ENCODE data around the gene EEF1A2. TPM values are rescaled to one million over a fixed set of nuclear protein-coding genes. Genes with fewer than 3 reads are reported as not detected.

Gene EEF1A2
- total RNA-seq, 2 donors from 2014 or later, result 21.0 to 23.1 TPM

DNA sequence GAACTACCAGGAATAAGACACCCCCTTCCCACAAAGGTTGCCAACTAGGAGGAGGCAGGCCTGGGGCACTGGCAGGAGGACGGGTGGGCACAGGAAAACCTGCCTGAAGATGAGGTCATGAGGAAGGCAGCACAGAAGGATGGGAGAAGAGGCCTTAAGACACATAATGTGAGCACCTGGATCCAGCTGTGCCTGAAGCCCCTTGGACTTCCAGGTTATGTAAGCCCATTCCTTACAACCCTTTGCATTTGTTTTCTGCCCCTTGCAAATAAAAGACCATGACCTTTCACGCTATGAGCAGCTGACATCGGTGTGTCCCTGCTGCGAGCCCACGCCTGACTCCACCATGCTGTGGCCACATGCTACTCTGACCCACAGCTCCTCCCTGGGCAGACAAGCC is 49.9 kb downstream of the EEF1A2 start:
- intact Hi-C loops (cut with DNase I), result no loop called here
- 62 to 80% methylated on average over 3 to 5 of the region's 5 CpGs for WGBS, 2 donors
- Histone ChIP-seq H3K27me3 (peaks cover 0 to 4% of the 10 kb centered on the region in 2 donors), H3K4me3 (no peak overlapping the region), H3K9me3 (no peaks in the 10 kb centered on the region), H3K27ac (no peak overlapping the region), H3K36me3 (replicated peaks in 1 of 2; ENCODE audit: insufficient read depth in 1 of 2, low read depth in 2 of 2) (no peaks in the 10 kb centered on the region), H3K4me1 (no peaks in the 10 kb centered on the region)
- ATAC-seq (no peak), DNase-seq (no peak)
- TF ChIP-seq POLR2A (IDR thresholded peaks at IDR 0.05), result no peak
- TF ChIP-seq, protein P1, sequence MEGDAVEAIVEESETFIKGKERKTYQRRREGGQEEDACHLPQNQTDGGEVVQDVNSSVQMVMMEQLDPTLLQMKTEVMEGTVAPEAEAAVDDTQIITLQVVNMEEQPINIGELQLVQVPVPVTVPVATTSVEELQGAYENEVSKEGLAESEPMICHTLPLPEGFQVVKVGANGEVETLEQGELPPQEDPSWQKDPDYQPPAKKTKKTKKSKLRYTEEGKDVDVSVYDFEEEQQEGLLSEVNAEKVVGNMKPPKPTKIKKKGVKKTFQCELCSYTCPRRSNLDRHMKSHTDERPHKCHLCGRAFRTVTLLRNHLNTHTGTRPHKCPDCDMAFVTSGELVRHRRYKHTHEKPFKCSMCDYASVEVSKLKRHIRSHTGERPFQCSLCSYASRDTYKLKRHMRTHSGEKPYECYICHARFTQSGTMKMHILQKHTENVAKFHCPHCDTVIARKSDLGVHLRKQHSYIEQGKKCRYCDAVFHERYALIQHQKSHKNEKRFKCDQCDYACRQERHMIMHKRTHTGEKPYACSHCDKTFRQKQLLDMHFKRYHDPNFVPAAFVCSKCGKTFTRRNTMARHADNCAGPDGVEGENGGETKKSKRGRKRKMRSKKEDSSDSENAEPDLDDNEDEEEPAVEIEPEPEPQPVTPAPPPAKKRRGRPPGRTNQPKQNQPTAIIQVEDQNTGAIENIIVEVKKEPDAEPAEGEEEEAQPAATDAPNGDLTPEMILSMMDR (IDR thresholded peaks at IDR 0.05), result no peak

DNA sequence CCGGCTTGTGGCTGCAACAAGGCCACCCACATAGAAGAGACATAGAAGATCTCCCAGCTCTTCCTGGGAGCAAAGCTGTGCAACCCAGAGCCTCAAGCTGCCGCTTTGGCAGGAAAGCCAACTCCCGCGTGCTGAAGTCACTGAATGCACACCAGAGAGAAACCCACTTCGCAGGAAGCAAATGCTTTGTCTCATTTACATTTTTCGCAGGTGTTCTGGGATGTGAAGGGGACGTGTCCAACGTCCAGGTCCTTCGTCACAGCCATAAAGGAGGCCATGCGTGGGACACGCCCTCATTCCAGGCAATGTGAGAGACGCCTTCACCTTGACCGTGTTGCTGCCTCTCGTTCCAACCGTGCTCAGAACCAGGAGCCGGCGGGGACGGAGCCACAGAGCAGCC is 50.9 kb downstream of the EEF1A2 start:
- WGBS, 2 donors, result 27 to 32% methylated on average over 16 to 18 of the region's 18 CpGs
- no peaks in the 10 kb centered on the region for H3K36me3 ChIP-seq (replicated peaks in 1 of 2; ENCODE audit: insufficient read depth in 1 of 2, low read depth in 2 of 2)
- no peaks in the 10 kb centered on the region for H3K4me1 ChIP-seq
- no peak for ATAC-seq
- H3K27me3 ChIP-seq, result no peaks in the 10 kb centered on the region
- TF ChIP-seq, protein P1 (IDR thresholded peaks at IDR 0.05), result no peak
- TF ChIP-seq POLR2A (IDR thresholded peaks at IDR 0.05), result no peak
- no peak for DNase-seq
- intact Hi-C loops (cut with DNase I), result no loop called here
- H3K9me3 ChIP-seq, result no peaks in the 10 kb centered on the region
- no peak overlapping the region for H3K4me3 ChIP-seq
- H3K27ac ChIP-seq, result no peak overlapping the region

DNA sequence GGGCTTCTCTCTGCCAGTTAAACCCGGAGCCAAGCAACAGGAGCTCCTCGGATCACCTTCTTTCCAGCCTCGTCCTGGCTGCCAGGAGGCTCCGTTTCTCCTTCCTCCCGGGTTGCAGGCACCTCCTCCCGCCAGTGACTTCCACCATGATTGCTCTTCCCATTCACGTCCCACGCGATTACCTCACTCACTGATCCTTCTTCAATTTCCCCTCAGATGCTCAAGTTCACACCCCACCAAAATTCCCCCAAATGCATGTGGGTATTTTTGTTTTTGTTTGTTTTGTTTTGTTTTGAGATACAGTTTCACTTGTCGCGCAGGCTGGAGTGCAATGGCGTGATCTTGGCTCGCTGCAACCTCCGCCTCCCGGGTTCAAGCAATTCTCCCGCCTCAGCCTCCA is 51.6 kb downstream of the EEF1A2 start:
- no peaks in the 10 kb centered on the region for H3K27me3 ChIP-seq

DNA sequence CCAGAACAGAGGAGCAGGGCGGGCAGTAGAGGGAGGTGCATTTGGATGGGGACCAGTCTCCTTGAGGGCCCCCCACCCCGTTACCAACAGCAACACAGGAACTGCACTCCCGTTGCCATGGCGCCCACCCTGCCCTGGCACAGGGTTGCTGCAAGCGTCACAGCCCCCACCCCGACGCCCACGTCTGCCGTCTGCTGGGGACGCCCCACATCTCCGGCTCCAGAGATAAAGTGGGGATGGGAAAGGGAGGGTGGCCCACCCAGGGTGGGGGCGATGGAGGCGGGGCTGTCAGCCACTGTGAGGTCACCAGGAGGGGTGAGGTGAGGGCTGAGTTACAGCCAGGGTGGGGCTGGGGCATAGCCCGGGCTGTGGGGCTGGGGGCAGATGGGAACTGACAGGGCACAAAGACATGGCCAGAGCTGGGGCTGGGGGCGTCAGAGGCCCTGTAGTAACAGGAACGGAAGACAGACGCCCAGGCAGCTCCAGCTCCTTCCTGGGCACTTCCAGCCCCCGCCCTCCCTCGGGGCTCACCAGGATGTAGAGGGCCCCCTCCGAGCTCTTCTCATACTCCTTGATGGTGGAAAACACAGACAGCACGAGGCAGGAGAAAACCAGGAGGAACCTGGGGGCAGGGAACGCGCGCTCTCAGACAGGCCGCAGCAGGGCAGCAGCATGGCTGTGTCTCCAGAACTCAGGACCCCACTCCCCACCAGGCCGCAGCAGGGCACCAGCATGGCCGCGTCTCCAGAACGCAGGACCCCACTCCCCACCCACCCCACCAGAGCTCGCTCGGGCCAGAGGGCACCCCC is 52.5 kb downstream of the EEF1A2 start:
- TF ChIP-seq POLR2A (IDR thresholded peaks at IDR 0.05), result no peak
- Histone ChIP-seq H3K36me3 (replicated peaks in 1 of 2; ENCODE audit: insufficient read depth in 1 of 2, low read depth in 2 of 2) (no peaks in the 10 kb centered on the region), H3K27ac (no peak overlapping the region), H3K27me3 (no peaks in the 10 kb centered on the region), H3K9me3 (no peaks in the 10 kb centered on the region), H3K4me1 (no peaks in the 10 kb centered on the region), H3K4me3 (no peak overlapping the region)
- no peak for DNase-seq
- no peak for ATAC-seq
- intact Hi-C loops (cut with DNase I), result no loop called here
- WGBS, 2 donors, result 43 to 51% methylated on average over 12 to 26 of the region's 31 CpGs

More for the DNA sequence above, 51.6 kb downstream of the EEF1A2 start:
- H3K36me3 ChIP-seq (replicated peaks in 1 of 2; ENCODE audit: insufficient read depth in 1 of 2, low read depth in 2 of 2), result no peaks in the 10 kb centered on the region
- H3K9me3 ChIP-seq, result no peaks in the 10 kb centered on the region
- no peak for DNase-seq
- H3K4me3 ChIP-seq, result no peak overlapping the region
- no peaks in the 10 kb centered on the region for H3K4me1 ChIP-seq
- intact Hi-C loops (cut with DNase I), result no loop called here
- no peak for ATAC-seq
- 62 to 65% methylated on average over 16 of the region's 16 CpGs for WGBS, 2 donors
- H3K27ac ChIP-seq, result no peak overlapping the region
- TF ChIP-seq POLR2A (IDR thresholded peaks at IDR 0.05), result no peak
- TF ChIP-seq, protein P1 (IDR thresholded peaks at IDR 0.05), result no peak

DNA sequence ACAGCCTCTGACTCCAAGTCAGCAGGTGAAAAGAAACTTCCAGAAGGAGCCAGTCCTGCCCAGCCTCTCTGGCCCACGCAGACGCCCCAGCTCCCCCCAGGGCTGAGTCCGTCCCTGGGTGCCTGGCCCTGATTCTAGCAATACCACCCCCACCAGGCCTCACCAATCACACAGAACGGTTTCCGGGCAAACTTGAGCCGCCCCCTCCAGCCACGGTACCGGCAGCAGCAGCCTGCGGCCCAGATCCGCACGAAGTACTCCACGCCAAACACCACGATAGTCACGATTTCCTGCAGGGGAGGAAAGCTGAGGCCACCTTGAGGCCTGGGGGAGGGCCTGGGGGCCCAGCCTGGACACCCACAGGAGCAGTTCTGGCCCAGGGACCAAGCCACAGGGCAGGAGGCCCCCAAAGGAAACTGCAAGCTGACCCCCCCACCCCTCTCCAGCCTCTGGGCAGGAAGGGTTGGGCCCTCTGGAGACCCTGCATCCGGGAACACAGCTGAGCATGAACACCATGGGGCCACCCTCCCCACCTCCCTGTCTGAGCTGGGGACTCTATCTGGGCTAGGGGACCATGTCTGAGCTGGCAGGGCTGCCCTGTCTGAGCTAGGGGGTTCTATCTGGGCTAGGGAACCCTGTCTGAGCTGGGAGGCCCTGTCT is 53.7 kb downstream of the EEF1A2 start:
- Histone ChIP-seq H3K4me1 (no peaks in the 10 kb centered on the region), H3K9me3 (no peaks in the 10 kb centered on the region), H3K27ac (no peak overlapping the region), H3K27me3 (no peaks in the 10 kb centered on the region), H3K36me3 (replicated peaks in 1 of 2; ENCODE audit: insufficient read depth in 1 of 2, low read depth in 2 of 2) (no peaks in the 10 kb centered on the region), H3K4me3 (no peak overlapping the region)
- no peak for ATAC-seq
- DNase-seq, result no peak
- intact Hi-C loops (cut with DNase I), result no loop called here
- TF ChIP-seq, protein P1 (IDR thresholded peaks at IDR 0.05), result no peak
- TF ChIP-seq POLR2A (IDR thresholded peaks at IDR 0.05), result no peak
- 64 to 82% methylated on average over 5 to 15 of the region's 15 CpGs for WGBS, 2 donors
